ACC112 (cell line): ENCODE data around the gene ENDOU.

Source experiments
- H2AFZ ChIP-seq: fragments of 200-600 bp; sonication (generic); one replicate; pipeline ENCODE4 v1.6.0; 2017; ENCODE audit warnings: antibody characterized with exemption, low read length; ENCODE audit not compliant: unreplicated experiment
- H3K27ac ChIP-seq: fragments of 200-600 bp; sonication (generic); 2 replicates; pipeline ENCODE4 v1.5.1; 2014; ENCODE audit warnings: low read depth, mild to moderate bottlenecking, antibody characterized with exemption, low read length, moderate library complexity
- H3K27me3 ChIP-seq: fragments of 200-600 bp; sonication (generic); 2 replicates; pipeline ENCODE4 v1.6.1; 2014; ENCODE audit warnings: mild to moderate bottlenecking, antibody characterized with exemption, low read length, moderate library complexity, mixed read lengths; ENCODE audit not compliant: insufficient read depth
- H3K36me3 ChIP-seq: fragments of 200-600 bp; sonication (generic); 2 replicates; pipeline ENCODE4 v1.6.1; 2016; ENCODE audit warnings: mild to moderate bottlenecking, antibody characterized with exemption, low read length, moderate library complexity, mixed read lengths; ENCODE audit not compliant: insufficient read depth
- H3K4me1 ChIP-seq: fragments of 200-600 bp; sonication (generic); one replicate; pipeline ENCODE4 v1.6.1; 2016; ENCODE audit warnings: low read length, mixed read lengths; ENCODE audit not compliant: insufficient read depth, unreplicated experiment, control insufficient read depth
- H3K4me3 ChIP-seq: fragments of 200-600 bp; sonication (generic); 2 replicates; pipeline ENCODE4 v1.5.1; 2014; ENCODE audit warnings: mild to moderate bottlenecking, low read depth, low read length
- H3K79me2 ChIP-seq: fragments of 200-600 bp; sonication (generic); one replicate; pipeline ENCODE4 v1.6.0; 2016; ENCODE audit warnings: low read length; ENCODE audit not compliant: control insufficient read depth, unreplicated experiment, insufficient read depth

The ENDOU gene

DNA sequence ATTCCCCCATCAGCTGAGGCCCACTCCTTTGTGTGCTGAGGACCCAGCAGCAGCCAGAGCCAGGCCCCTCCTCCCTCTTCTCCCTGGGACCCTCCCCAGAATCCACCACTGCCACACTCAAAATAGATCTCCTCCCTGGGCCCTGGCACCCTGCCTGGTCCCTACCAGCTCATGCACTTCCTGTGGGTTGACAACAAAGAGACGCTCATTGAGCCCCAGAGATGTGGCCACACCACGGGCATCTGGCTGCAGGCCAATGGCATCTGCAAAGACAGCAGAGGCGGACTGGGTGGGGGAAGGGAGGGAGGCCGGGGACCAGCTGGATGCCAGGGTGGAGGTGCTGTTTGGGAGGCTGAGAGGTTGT lies 16.0 kb upstream of the ENDOU start:
- Histone ChIP-seq H3K36me3 (no peaks in the 10 kb centered on the region), H3K79me2 (no peaks in the 10 kb centered on the region), H3K4me1 (peaks cover 25% of the 10 kb centered on the region), H3K27me3 (no peaks in the 10 kb centered on the region), H3K4me3 (no peak overlapping the region), H3K27ac (no peak overlapping the region), H2AFZ (no peak overlapping the region)

DNA sequence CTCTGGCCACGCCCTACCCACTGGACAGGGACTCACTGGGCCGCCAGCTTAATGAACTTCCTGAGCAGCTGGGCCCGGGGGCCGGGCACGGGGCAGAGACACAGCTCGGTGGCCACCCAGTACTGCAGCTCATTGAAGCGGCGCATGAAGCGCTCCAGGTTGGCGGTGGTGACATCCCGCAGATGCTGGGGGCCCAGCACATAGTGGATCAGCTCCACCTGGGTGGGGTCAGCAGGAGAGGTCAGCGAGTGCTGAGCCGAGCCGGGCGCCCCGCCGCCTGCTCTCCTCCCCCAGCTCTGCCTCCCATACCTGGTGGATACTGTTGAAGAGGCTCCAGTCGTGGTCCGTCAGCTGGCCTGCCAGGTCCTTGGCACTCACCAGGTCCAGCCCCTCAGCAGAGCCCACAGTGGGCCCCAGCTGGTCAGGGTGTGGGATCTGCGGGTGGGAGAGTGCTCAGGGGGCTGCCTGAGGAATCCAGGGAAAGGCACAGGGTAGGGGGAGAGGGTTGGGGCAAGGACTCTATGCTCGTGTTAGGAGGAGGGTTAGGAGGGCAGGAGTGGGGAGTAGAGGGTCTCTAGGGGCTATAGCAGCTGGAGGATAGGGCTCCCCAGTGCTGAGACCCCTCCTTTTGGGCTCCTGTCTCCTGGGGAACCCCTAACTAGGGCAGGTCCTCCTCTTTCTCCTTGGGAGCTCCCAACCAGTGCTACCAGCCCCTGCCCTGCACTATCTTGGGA lies 15.5 kb upstream of the ENDOU start:
- Histone ChIP-seq H3K36me3 (no peaks in the 10 kb centered on the region), H3K4me3 (no peak overlapping the region), H3K79me2 (no peaks in the 10 kb centered on the region), H2AFZ (no peak overlapping the region), H3K27me3 (no peaks in the 10 kb centered on the region), H3K27ac (no peak overlapping the region), H3K4me1 (peaks cover 31% of the 10 kb centered on the region)

DNA sequence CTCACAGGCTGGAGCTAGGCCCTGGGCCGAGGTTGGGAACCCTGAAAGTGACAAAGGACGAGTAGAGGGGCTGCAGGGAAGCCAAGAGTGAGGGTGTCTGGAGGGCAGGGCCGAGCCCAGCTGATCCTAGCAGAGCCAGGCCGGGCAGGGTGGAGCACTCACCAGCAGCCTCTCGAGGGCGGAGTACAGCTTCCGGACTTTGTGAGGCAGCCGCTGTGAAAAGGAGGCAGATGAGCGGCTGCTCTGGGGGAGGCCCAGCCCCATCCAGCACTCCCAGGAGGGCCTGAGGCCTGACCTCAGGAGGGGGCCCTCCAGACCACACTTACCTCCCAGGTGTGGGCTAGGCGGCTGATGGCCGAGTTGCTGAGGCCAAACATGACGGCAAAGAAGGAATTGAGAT lies 14.7 kb upstream of the ENDOU start:
- no peaks in the 10 kb centered on the region for H3K79me2 ChIP-seq
- no peaks in the 10 kb centered on the region for H3K36me3 ChIP-seq
- H3K4me1 ChIP-seq, result peaks cover 31% of the 10 kb centered on the region
- H2AFZ ChIP-seq, result no peak overlapping the region
- no peak overlapping the region for H3K4me3 ChIP-seq
- H3K27ac ChIP-seq, result no peak overlapping the region
- no peaks in the 10 kb centered on the region for H3K27me3 ChIP-seq

GRCh38 chr12:47739297-47739696 lies 14.0 kb upstream of the ENDOU start:
- Histone ChIP-seq H2AFZ (no peak overlapping the region), H3K36me3 (no peaks in the 10 kb centered on the region), H3K4me1 (peaks cover 31% of the 10 kb centered on the region), H3K27ac (no peak overlapping the region), H3K4me3 (no peak overlapping the region), H3K27me3 (no peaks in the 10 kb centered on the region), H3K79me2 (no peaks in the 10 kb centered on the region)

DNA sequence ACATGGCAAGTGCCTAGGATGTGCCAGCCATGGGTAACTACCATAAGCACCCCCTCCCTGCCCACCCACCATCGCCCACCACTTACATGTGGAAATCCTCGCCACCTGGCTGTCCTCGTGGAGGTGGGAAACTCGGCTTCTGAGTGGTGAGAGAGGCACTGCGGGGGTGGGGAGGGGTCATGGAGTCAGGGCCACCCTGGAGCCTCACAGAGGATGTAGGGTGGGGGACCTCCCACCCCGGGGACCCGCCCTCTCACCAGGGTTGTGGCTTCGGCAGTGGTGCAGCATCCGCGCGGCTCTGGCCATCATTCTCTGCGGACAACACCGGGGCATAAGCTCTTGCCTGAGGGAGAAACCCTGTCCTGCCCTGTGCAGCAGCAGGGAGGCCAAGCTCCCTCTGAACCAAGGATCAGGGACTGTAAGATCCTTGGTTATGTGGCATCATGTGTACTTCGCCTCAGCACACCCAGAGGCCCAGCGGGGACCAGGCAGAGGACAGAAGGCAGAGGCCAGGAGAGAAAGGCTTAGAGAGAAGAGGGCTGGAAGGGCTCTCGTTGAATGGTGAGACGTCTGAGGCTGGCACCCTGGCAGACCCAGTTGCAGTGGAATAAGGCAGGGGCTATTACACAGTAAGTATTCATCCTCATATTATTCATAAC lies 12.8 kb upstream of the ENDOU start:
- no peaks in the 10 kb centered on the region for H3K36me3 ChIP-seq
- H3K27me3 ChIP-seq, result no peaks in the 10 kb centered on the region
- no peak overlapping the region for H3K27ac ChIP-seq
- peaks cover 31% of the 10 kb centered on the region for H3K4me1 ChIP-seq
- no peaks in the 10 kb centered on the region for H3K79me2 ChIP-seq
- H3K4me3 ChIP-seq, result no peak overlapping the region
- no peak overlapping the region for H2AFZ ChIP-seq

GRCh38 chr12:47736877-47737676 lies 11.8 kb upstream of the ENDOU start:
- H3K27me3 ChIP-seq, result no peaks in the 10 kb centered on the region
- H3K4me3 ChIP-seq, result peak overlapping the region; percentile 58
- 0 out of 2 replicates have a peak overlapping the region, but pooled peaks have one; percentile 28 for H3K27ac ChIP-seq
- H2AFZ ChIP-seq, result no peak overlapping the region
- no peaks in the 10 kb centered on the region for H3K79me2 ChIP-seq
- H3K4me1 ChIP-seq, result peaks cover 31% of the 10 kb centered on the region
- H3K36me3 ChIP-seq, result no peaks in the 10 kb centered on the region

GRCh38 chr12:47736216-47736615 lies 10.9 kb upstream of the ENDOU start:
- no peaks in the 10 kb centered on the region for H3K36me3 ChIP-seq
- no peaks in the 10 kb centered on the region for H3K79me2 ChIP-seq
- H2AFZ ChIP-seq, result no peak overlapping the region
- peaks cover 25% of the 10 kb centered on the region for H3K4me1 ChIP-seq
- H3K27me3 ChIP-seq, result no peaks in the 10 kb centered on the region
- no peak overlapping the region for H3K4me3 ChIP-seq
- no peak overlapping the region for H3K27ac ChIP-seq

DNA sequence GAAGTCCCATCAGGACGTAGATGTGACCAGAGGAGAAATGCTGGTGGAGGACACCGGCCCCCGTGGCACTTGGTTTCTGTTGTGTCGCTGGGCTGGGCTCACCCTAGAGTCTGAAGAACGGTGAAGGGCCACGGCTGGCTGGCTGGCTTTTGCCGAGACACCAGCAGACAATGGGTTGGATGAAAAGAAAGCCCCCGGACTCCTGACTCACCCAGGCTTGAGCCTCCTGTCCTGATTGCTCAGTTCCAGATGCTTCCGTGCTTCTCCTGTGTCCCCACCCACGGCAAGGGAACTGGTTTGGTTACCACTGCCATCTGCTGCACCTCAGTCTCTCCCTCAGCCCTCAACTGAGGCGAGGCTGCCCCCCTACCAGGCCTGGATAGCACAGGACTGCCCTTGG lies 10.4 kb upstream of the ENDOU start:
- Histone ChIP-seq H3K27ac (no peak overlapping the region), H3K36me3 (no peaks in the 10 kb centered on the region), H3K4me1 (peaks cover 20% of the 10 kb centered on the region), H3K4me3 (no peak overlapping the region), H2AFZ (no peak overlapping the region), H3K79me2 (no peaks in the 10 kb centered on the region), H3K27me3 (no peaks in the 10 kb centered on the region)

DNA sequence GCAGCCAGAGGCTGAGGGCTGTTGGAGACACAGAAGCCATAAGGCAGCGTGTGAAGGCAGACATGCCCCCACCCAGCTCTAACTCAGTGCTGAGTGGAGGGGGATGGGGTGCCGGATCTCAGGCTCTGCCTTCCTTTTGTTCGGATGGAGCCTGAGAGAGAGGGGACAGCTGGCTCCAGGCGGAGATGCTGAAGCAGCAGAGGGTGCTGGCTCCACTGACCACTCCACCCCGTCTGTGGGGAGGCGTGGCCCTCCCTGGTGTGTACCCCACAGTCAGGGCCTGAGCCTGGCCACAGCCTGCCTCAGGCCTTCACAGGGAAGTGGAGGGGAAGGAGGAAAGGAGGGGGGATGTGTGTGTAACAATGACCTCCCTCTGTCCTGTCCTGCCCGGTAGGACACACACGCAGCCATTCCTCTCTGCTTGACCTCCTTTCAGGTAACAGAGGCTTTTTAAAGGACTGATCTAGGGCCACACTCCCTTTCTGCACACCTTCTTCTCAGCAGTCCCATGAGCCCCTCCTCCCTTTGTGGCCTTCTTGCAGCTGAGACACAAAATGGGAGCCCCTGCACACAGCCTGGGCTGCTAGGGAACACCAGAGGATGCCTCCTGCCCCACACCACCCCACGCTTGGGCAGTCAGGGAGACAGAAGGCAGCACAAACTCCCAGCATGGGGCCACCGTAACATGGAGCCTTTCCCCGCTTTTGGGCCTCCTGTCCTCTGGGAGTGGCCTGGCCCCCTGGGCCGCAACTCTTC lies 9.6 kb upstream of the ENDOU start:
- Histone ChIP-seq H3K79me2 (no peaks in the 10 kb centered on the region), H3K4me1 (peaks cover 20% of the 10 kb centered on the region), H3K27me3 (no peaks in the 10 kb centered on the region), H3K36me3 (no peaks in the 10 kb centered on the region), H3K27ac (no peak overlapping the region), H3K4me3 (no peak overlapping the region), H2AFZ (no peak overlapping the region)

DNA sequence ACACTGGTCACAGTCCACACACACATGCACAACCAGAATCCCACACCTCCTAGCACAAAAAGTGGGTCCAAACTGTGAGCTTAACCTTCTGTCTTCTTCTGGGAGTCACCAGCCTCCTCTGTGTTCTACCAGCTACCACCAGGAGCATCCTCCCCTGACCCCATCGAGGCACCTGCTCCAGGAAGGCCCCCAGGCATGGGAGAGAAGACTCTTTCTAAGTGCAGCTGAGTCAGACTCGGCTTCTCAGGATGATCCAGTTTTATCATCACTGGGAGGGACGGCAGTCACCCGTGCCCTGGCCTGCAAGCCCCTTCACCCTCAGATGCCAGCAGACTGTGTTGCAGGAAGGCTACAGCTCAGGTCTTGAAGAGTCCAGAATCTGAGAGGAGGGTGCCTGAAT lies 7.9 kb upstream of the ENDOU start:
- Histone ChIP-seq H3K27ac (no peak overlapping the region), H3K27me3 (no peaks in the 10 kb centered on the region), H3K36me3 (no peaks in the 10 kb centered on the region), H2AFZ (no peak overlapping the region), H3K4me1 (peaks cover 20% of the 10 kb centered on the region), H3K4me3 (no peak overlapping the region), H3K79me2 (no peaks in the 10 kb centered on the region)
